Adrenal gland (tissue), 12 donors: ENCODE results near the gene MRPL34. TPM values are rescaled to one million over a fixed set of nuclear protein-coding genes. Genes with fewer than 3 reads are reported as not detected.

Experiments used
- DNase-seq, 7 donors: peaks; one replicate each; pipeline ENCODE4 v3.0.0-alpha.2; 2019 to 2020
- H3K27ac ChIP-seq, 5 donors: fragments of 200-600 bp; sonication (generic) in 4 of 5; 1 replicate in 3 of 5; 2 replicates in 2 of 5; pipeline versions ENCODE4 v1.5.1 to v1.8.0; 2016 to 2020; ENCODE audit warnings: mild to moderate bottlenecking in 1 of 5
- H3K27me3 ChIP-seq: fragments of 200-600 bp; 2 replicates; pipeline ENCODE4 v1.8.0; 2021
- H3K36me3 ChIP-seq, 2 donors: fragments of 200-600 bp; replicated peaks in 1 of 2; 1 replicate in 1 of 2; 2 replicates in 1 of 2; pipeline versions ENCODE4 v1.5.1 to v1.8.0; 2018 to 2022
- H3K4me1 ChIP-seq, 2 donors: fragments of 200-600 bp; replicated peaks in 1 of 2; 1 replicate in 1 of 2; 2 replicates in 1 of 2; pipeline versions ENCODE4 v1.5.1 to v1.8.0; 2018 to 2021
- H3K4me3 ChIP-seq, 4 donors: fragments of 200-600 bp; sonication (generic) in 3 of 4; one replicate each; pipeline ENCODE4 v1.5.1; 2016 to 2018
- H3K9me3 ChIP-seq, 3 donors: fragments of 200-600 bp; sonication (generic) in 1 of 3; replicated peaks in 1 of 3; 1 replicate in 2 of 3; 2 replicates in 1 of 3; pipeline versions ENCODE4 v1.5.1 to v1.8.0; 2016 to 2021
- POLR2A ChIP-seq, 2 donors: fragments of 450-650 bp; IDR thresholded peaks; one replicate each; pipeline ENCODE4 v1.6.1; 2017; ENCODE audit warnings: antibody characterized with exemption in 2 of 2, mild to moderate bottlenecking in 2 of 2, moderate library complexity in 1 of 2
- WGBS, 4 donors: extraction: QIAGEN DNeasy Blood & Tissue Kit in 2 of 4; methylation state at CpG; one replicate each; pipeline versions ENCODE4 v1.1.5 to v1.1.7; 2013 to 2017; 5-methylcytosine and 5-hydroxymethylcytosine counted together
- intact Hi-C, 2 donors: fragments of 100-400 bp; cut with DNase I; formaldehyde crosslinking; loops; one replicate each; pipeline versions ENCODE4 v1.14.1 to v1.15.0; 2022 to 2023
- polyA plus RNA-seq, 3 donors: library from polyadenylated mRNA; stranded (reverse); fragments of 200-250 nt in 2 of 3; fragments of 350-450 nt in 1 of 3; fragmentation: Illumina TruSeq in 1 of 3; extraction: RNeasy Lipid Tissue Mini Kit (QIAGEN cat#74804) in 1 of 3; gene quantifications; one replicate each; pipeline ENCODE4 v1.2.3, GENCODE V29; 2013 to 2014
- total RNA-seq, 9 donors: library from RNA; depleted of rRNA in 4 of 9; stranded (reverse); fragments of >200 nt in 4 of 9; fragments of 120-200 nt in 1 of 9; fragmentation: NEBNext Ultra II Directional in 1 of 9; extraction: Animal tissue kit (Norgen Biotek cat#: 25700) in 1 of 9; gene quantifications; one replicate each; pipeline versions ENCODE4 v1.1.0 to v1.2.4, GENCODE V29; 2013 to 2023
- TF ChIP-seq, protein P1 (sequence below), 6 experiments: fragments of 450-650 bp in 4 of 6; fragments of 200-600 bp in 2 of 6; sonication (generic) in 1 of 6; IDR thresholded peaks; 1 replicate in 5 of 6; 2 replicates in 1 of 6; pipeline versions ENCODE4 v1.5.1 to v1.8.0; 2016 to 2021; ENCODE audit warnings: antibody characterized with exemption in 6 of 6, mild to moderate bottlenecking in 2 of 6, moderate library complexity in 1 of 6
- donor health status: healthy with polysubstance abuse.
- donor health status: Bipolar disorder and iron deficiency.
- donor health status: DM: yes; HTN: yes; CAD: no.
- donor health status: DM: no; HTN: no; CAD: no.
- donor health status: DM: no; HTN: no; CAD: no.
- donor health status: DM: yes; HTN: yes; CAD: no.

Gene MRPL34
- total and polyA plus RNA-seq, 12 donors = 95.8 to 358 (median 152) TPM

DNA sequence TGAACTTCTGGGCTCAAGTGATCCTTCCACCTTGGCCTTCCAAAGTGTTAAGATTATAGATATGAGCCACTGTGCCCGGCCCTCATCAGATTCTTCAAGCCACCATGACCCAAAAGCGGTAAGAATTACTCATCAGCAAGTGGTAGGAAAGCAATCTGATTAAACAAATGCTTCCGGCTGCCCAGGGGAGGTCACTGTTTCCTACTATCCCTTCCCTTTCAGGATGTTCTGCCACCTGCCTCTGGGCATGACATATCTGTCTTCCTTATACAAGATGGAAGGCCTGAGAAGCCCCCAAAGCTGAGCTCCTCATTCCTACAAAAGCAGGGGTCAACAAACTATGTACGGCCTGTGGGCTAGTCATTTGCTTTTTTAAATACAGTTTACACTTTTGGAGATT is 9.4 kb upstream of the MRPL34 start:
- intact Hi-C loops = loop anchor here in 1 of 2 donors (10.0 kb wide), 1 partner anchor 89 kb away; no protein-coding TSS in a partner anchor
- peak overlapping the region in 4 of 5 donors; percentile 24 to 79 (median 76) for H3K27ac ChIP-seq
- DNase-seq = peak in 5 of 7 donors; percentile 68 to 77 (median 73)
- no peaks in the 10 kb centered on the region for H3K27me3 ChIP-seq
- no peak for TF ChIP-seq POLR2A (IDR thresholded peaks at IDR 0.05)
- TF ChIP-seq, protein P1, sequence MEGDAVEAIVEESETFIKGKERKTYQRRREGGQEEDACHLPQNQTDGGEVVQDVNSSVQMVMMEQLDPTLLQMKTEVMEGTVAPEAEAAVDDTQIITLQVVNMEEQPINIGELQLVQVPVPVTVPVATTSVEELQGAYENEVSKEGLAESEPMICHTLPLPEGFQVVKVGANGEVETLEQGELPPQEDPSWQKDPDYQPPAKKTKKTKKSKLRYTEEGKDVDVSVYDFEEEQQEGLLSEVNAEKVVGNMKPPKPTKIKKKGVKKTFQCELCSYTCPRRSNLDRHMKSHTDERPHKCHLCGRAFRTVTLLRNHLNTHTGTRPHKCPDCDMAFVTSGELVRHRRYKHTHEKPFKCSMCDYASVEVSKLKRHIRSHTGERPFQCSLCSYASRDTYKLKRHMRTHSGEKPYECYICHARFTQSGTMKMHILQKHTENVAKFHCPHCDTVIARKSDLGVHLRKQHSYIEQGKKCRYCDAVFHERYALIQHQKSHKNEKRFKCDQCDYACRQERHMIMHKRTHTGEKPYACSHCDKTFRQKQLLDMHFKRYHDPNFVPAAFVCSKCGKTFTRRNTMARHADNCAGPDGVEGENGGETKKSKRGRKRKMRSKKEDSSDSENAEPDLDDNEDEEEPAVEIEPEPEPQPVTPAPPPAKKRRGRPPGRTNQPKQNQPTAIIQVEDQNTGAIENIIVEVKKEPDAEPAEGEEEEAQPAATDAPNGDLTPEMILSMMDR (IDR thresholded peaks at IDR 0.05) = peak in 2 of 6 experiments; percentile 6 to 21
- WGBS, 4 donors = 35 to 56% (median 43%) methylated on average over 4 of the region's 4 CpGs
- peaks cover 0 to 7% of the 10 kb centered on the region in 2 donors for H3K36me3 ChIP-seq
- no peak overlapping the region for H3K4me3 ChIP-seq
- no peaks in the 10 kb centered on the region for H3K9me3 ChIP-seq
- peaks cover 7 to 20% of the 10 kb centered on the region in 2 donors for H3K4me1 ChIP-seq

DNA sequence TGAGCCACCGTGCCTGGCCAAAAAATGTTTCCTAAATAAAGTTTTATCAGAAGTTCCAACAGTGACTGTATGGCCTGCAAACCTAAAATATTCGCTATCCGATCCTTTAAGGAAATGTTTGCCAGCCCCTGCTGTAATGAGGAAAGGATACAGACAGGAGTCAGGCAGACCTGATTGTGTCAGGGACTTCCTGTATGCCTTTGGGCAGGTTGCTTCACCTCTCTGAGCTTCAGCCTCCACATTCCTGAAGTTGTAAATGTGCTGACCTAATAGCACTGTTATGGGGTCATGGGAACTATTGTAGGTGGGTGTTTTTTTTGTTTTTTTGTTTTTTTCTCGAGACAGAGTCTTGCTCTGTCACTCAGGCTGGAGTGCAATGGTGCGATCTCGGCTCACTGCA is 8.7 kb upstream of the MRPL34 start:
- TF ChIP-seq POLR2A (IDR thresholded peaks at IDR 0.05) = no peak
- TF ChIP-seq, protein P1 (IDR thresholded peaks at IDR 0.05) = no peak
- H3K9me3 ChIP-seq = no peaks in the 10 kb centered on the region
- WGBS, 4 donors = 88 to 93% (median 89%) methylated on average over 6 of the region's 6 CpGs
- H3K27me3 ChIP-seq = no peaks in the 10 kb centered on the region
- no peak overlapping the region for H3K4me3 ChIP-seq
- peaks cover 7 to 19% of the 10 kb centered on the region in 2 donors for H3K4me1 ChIP-seq
- intact Hi-C loops = loop anchor here in 1 of 2 donors (10.0 kb wide), 1 partner anchor 88 kb away; no protein-coding TSS in a partner anchor
- peak overlapping the region in 2 of 5 donors; percentile 34 to 79 for H3K27ac ChIP-seq
- no peak for DNase-seq
- H3K36me3 ChIP-seq = peaks cover 0 to 7% of the 10 kb centered on the region in 2 donors

DNA sequence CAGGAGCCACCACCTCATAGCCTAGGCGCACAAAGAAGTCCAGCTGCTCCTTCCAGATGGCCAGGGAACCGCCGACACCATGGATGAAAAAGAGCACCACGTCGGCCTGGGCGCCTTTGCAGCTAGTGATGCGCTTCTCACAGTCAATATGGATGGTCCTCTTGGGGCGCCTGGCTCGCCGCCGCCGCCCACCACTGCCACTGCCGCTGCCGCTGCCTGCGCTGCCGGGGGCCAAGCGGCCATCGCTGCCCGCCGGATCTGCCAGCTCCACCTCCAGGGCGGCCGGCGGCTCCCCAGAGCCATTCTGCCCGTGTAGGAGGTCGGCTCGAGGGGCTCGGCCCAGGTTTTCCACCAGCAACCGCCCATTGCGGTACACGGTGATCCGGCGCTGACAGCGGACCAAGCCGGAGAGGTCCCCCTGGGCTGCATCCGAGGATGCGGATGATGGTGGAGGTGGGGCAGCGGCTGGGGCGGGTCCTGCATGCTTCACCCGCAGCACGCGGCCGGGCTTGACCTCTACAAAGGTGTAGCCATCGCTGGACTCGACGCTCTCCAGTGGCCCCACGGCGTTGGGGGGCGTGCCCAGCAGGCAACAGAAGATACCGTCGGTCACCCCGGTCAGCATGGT is 4.6 kb upstream of the MRPL34 start:
- no peak overlapping the region for H3K27ac ChIP-seq
- H3K9me3 ChIP-seq = no peaks in the 10 kb centered on the region
- 90 to 95% (median 94%) methylated on average over 16 to 51 of the region's 51 CpGs for WGBS, 4 donors
- H3K27me3 ChIP-seq = no peaks in the 10 kb centered on the region
- H3K4me1 ChIP-seq = peaks cover 22 to 34% of the 10 kb centered on the region in 2 donors
- no peak for TF ChIP-seq POLR2A (IDR thresholded peaks at IDR 0.05)
- TF ChIP-seq, protein P1 (IDR thresholded peaks at IDR 0.05) = no peak
- intact Hi-C loops = loop anchor here in 1 of 2 donors (10.0 kb wide), 1 partner anchor 84 kb away; no protein-coding TSS in a partner anchor
- H3K4me3 ChIP-seq = no peak overlapping the region
- peak in 1 of 7 donors; percentile 30 for DNase-seq
- H3K36me3 ChIP-seq = no peaks in the 10 kb centered on the region

DNA sequence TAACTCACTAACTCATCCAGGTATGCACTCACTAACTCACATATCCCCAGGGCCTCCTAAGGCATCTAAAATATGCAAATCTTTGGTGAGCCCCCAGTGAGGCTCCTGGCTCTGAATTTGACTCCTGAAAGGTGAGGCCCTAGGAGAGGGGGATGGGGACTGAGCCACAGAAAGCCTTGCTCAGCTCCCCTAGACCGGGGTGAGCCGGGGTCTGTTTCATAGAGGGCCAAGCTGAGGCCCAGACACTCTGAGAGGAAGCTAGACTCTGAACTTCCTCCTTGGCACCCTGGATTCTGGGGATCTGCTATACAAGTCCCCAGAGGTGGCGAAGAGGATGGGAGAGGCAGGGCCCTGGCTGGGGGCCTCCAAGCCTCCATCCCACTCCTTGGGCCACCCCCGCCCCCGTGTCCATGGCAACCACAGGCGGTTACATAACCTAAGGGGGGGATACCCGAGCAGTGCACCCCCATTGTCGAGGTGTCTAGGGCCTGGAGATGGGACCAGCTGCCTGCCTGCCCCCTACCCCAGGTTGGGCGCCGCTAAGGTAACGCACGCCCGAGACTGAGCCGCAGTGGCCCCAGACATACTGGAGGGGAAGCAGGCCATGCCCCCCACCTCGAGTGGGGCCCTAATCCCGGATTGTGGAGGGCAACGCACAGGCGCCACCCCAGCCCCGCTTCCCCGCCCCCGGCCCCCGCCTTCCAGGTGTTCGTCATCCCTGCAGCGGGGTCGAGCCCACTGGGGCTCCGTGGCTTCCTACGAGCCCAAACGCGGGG is 3.1 kb upstream of the MRPL34 start:
- peak overlapping the region in 4 of 5 donors; percentile 64 to 95 (median 85) for H3K27ac ChIP-seq
- H3K4me1 ChIP-seq = peaks cover 33 to 47% of the 10 kb centered on the region in 2 donors
- intact Hi-C loops = loop anchor here in 1 of 2 donors (10.0 kb wide), 1 partner anchor 82 kb away; no protein-coding TSS in a partner anchor
- peak in 3 of 7 donors; percentile 33 to 78 (median 53) for DNase-seq
- H3K4me3 ChIP-seq = peak overlapping the region; percentile 35 to 90 (median 70)
- WGBS, 4 donors = 9 to 14% (median 12%) methylated on average over 20 to 29 of the region's 29 CpGs; no CpG with 5 or more reads in 1 of the 4 donors
- no peaks in the 10 kb centered on the region for H3K9me3 ChIP-seq
- H3K36me3 ChIP-seq = no peaks in the 10 kb centered on the region
- no peak for TF ChIP-seq POLR2A (IDR thresholded peaks at IDR 0.05)
- TF ChIP-seq, protein P1 (IDR thresholded peaks at IDR 0.05) = no peak
- H3K27me3 ChIP-seq = no peaks in the 10 kb centered on the region
